Effector memory CD4-positive, alpha-beta T cell (primary cell): ENCODE results near the gene CLEC3B.

ENCODE experiments used
- DNase-seq, 3 donors: peaks; one replicate each; pipeline ENCODE4 v3.0.0-alpha.2; 2020
- H3K27ac ChIP-seq: 2 replicates; pipeline ENCODE4 v1.7.0; 2013; ENCODE audit warnings: mild to moderate bottlenecking, low read length, moderate library complexity; ENCODE audit not compliant: insufficient read depth, poor library complexity, severe bottlenecking
- H3K27me3 ChIP-seq: replicated peaks from 2 replicates; pipeline ENCODE4 v1.7.0; 2013; ENCODE audit warnings: mild to moderate bottlenecking, low read length; ENCODE audit not compliant: insufficient read depth, control insufficient read depth, poor library complexity, severe bottlenecking
- H3K36me3 ChIP-seq: 2 replicates; pipeline ENCODE4 v1.7.0; 2013; ENCODE audit warnings: mild to moderate bottlenecking, low read length, moderate library complexity; ENCODE audit not compliant: control insufficient read depth, insufficient read depth
- H3K4me1 ChIP-seq: 2 replicates; pipeline ENCODE4 v1.7.0; 2013; ENCODE audit warnings: low read length, mild to moderate bottlenecking; ENCODE audit not compliant: control insufficient read depth, insufficient read depth, poor library complexity, severe bottlenecking
- H3K4me3 ChIP-seq: 2 replicates; pipeline ENCODE4 v1.7.0; 2013; ENCODE audit warnings: low read length, low read depth, mild to moderate bottlenecking; ENCODE audit not compliant: insufficient read depth, poor library complexity, severe bottlenecking
- H3K9me3 ChIP-seq: 2 replicates; pipeline ENCODE4 v1.7.0; 2013; ENCODE audit warnings: mild to moderate bottlenecking, low read length, moderate library complexity; ENCODE audit not compliant: control insufficient read depth

The CLEC3B gene

DNA sequence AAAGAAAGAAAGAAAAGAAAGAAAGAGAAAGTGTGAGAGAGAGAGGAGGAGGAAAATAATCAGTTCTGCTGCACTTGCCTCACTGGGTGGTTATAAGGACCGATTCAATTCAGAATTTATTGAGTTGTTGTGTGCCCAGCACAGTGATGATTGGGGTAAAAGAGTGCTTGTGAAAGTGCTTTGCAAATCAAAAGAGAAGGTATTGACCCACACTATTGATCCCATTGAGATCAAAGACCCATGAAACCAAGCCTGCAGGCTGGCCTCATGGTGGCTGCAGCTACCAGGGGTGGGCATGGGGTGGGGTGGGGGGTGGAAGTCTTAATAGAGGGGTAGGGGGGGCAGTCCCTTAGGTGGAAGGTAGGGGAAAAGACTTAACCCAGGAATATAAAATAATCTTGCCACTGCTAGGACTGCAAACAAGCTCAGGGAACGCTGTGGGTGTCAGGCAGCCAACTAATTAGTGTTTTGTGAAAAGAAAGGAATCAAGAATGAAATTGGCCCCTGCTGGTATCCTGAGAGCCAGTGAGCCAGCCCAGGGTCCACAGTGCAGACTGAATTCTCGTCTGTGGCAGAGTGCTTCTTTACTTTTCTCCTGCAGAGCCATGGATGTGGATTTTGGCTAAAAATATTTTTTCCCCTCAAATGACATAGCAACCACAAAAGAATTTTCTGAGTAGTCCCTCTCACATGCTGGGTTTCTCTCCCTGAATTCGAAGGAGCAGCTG, 34.2 kb downstream of the CLEC3B start:
- no peak overlapping the region for H3K27ac ChIP-seq
- DNase-seq = no peak
- no peaks in the 10 kb centered on the region for H3K27me3 ChIP-seq
- no peaks in the 10 kb centered on the region for H3K36me3 ChIP-seq
- H3K9me3 ChIP-seq = no peaks in the 10 kb centered on the region
- H3K4me3 ChIP-seq = no peak overlapping the region
- no peaks in the 10 kb centered on the region for H3K4me1 ChIP-seq

DNA sequence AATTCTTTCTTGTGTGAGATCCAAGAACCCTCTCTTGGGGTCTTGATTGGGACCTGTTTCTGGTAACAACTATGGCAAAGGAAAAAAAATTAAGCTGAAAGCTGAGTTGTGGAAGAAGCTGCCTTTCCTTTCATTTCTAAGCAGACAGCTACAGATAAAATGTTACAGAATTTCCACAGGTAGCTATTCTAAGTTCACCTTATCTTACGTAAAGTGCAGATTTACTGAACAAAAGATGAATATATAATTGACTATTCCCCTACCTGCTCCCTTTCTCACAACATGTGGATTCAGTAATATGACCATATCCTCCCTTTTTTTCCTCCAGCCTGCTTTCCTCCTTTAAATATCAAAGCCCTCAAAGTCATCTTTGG, 36.6 kb downstream of the CLEC3B start:
- H3K27ac ChIP-seq = no peak overlapping the region
- H3K27me3 ChIP-seq = no peaks in the 10 kb centered on the region

DNA sequence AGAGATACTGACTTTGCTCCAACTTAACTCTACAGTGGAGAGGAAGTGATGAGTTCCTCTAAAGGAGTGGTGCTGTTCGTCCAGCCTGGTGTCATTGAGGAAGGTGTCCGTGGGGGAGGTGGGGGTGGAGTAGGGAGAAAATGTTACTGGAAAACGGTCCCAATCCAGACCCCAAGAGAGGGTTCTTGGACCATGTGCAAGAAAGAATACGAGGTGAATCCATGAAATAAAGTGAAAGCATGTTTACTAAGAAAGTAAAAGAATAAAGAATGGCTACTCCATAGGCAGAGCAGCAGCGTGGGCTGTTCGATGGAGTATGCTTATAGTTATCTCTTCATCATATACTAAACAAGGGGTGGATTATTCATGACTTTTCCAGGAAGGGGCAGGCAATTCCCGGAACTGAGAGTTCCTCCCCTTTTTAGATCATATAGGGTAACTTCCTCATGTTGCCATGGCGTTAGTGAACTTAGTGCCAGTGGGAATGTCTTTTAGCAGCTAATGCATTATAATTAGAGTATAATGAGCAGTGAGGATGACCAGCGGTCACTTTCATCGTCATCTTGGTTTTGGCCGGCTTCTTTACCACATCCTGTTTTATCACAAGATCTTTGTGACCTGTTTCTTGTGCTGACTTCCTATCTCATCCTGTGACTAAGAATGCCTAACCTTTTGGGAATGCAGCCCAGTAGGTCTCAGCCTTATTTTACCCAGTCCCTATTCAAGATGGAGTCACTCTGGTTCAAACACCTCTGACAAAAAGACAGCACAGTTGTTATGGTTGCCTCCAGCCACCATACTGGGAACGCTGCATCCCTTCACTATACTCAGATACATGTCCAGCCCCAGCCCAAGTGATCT, 38.6 kb downstream of the CLEC3B start:
- Histone ChIP-seq H3K27ac (no peak overlapping the region), H3K4me3 (no peak overlapping the region), H3K4me1 (no peaks in the 10 kb centered on the region), H3K27me3 (no peaks in the 10 kb centered on the region), H3K36me3 (no peaks in the 10 kb centered on the region), H3K9me3 (no peaks in the 10 kb centered on the region)
- DNase-seq = no peak

More for the DNA sequence above, 36.6 kb downstream of the CLEC3B start:
- H3K9me3 ChIP-seq = no peaks in the 10 kb centered on the region
- no peaks in the 10 kb centered on the region for H3K36me3 ChIP-seq
- no peaks in the 10 kb centered on the region for H3K4me1 ChIP-seq
- DNase-seq = no peak
- no peak overlapping the region for H3K4me3 ChIP-seq

DNA sequence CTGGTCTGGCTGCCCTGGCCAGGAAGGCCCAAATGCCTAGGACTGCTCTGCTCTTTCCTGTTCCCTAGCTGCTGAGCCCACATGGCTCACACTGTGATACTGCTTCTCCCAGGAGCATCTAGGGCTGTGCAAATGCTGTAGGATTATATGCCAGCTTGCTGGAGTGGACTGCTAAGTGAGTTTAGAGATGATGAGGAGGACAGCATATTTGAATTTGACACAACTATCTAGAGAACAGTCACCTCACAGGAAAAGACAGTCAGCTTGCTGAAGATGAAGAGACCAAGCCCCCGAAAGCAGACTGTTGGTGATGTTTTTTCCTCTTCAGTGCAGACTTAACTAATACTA, 39.2 kb downstream of the CLEC3B start:
- no peak overlapping the region for H3K4me3 ChIP-seq
- H3K4me1 ChIP-seq = no peaks in the 10 kb centered on the region
- H3K36me3 ChIP-seq = no peaks in the 10 kb centered on the region
- no peaks in the 10 kb centered on the region for H3K27me3 ChIP-seq
- DNase-seq = no peak
- no peaks in the 10 kb centered on the region for H3K9me3 ChIP-seq
- no peak overlapping the region for H3K27ac ChIP-seq

DNA sequence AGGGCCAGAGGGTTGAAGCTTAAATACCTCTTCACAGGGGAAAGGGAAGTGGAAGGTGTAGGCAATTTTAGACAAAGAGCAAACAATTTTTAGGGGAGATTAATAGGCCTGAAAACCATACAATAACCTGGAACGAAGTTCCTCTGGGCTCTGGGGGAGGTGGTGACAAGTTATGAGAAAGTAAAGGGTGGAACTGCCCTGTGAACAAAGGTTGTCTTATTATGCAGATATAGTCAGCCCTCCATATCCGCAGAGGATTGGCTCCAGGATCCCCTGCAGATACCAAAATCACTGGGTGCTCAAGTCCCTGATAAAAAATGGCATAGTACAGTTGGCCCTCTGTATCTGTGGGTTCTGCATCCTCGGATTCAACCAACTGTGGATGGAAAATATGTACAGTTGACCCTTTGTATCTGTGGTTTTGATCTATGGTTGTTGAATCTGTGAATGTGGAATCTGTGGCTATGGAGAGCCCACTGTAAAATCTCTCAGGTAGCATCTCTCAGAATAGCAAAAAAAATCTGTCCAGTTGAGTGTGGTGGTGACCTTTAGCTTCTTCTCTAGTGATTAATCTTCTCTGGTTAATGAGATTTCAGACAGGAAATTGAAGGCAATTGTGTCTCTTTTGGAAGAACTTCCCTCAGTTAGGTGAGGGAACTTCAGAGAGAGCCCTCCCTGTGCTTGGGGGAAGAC, 40.2 kb downstream of the CLEC3B start:
- no peak for DNase-seq
- H3K9me3 ChIP-seq = no peaks in the 10 kb centered on the region
- no peaks in the 10 kb centered on the region for H3K4me1 ChIP-seq
- H3K36me3 ChIP-seq = no peaks in the 10 kb centered on the region
- H3K27me3 ChIP-seq = no peaks in the 10 kb centered on the region
- H3K4me3 ChIP-seq = no peak overlapping the region
- H3K27ac ChIP-seq = no peak overlapping the region

DNA sequence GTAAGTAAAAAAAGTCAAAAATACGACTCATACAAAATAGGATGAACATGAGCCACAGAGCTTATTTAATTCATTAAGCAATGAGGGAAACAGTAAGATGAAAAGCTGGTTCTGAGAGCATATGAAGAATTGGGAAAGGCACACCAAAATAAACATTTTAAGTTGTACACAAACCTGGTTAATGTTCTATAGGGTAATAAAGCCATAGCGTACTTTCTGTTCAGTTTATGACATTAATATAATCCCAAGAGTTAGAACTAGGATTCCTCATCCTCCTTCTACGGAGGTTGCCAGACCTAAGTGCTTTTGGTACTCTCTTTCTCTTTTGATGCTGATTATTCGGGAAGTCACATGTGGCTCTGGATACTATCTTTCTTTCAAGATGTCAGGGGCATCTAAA, 41.4 kb downstream of the CLEC3B start:
- no peak overlapping the region for H3K27ac ChIP-seq
- DNase-seq = no peak
- no peak overlapping the region for H3K4me3 ChIP-seq
- H3K36me3 ChIP-seq = no peaks in the 10 kb centered on the region
- H3K27me3 ChIP-seq = no peaks in the 10 kb centered on the region
- no peaks in the 10 kb centered on the region for H3K9me3 ChIP-seq
- H3K4me1 ChIP-seq = no peaks in the 10 kb centered on the region

DNA sequence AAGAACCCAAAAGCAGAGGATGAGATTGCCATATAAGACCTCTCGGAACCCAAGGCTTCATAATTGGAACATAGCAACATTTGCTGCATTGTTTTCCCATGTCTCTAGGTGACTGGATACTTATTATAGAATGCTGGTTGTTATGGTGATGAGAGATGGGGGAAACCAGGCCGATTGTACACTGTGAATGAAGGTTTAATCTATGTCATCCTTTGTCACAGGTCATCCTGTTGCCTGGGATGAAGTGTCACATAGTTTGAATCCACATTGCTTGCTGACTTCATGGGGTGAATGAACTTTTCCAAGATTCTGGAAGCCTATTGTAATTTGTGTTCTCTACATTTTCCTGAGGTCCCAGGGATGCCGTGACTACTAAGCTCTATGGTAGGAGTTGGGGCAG, 41.8 kb downstream of the CLEC3B start:
- Histone ChIP-seq H3K36me3 (no peaks in the 10 kb centered on the region), H3K27ac (no peak overlapping the region), H3K27me3 (no peaks in the 10 kb centered on the region)

DNA sequence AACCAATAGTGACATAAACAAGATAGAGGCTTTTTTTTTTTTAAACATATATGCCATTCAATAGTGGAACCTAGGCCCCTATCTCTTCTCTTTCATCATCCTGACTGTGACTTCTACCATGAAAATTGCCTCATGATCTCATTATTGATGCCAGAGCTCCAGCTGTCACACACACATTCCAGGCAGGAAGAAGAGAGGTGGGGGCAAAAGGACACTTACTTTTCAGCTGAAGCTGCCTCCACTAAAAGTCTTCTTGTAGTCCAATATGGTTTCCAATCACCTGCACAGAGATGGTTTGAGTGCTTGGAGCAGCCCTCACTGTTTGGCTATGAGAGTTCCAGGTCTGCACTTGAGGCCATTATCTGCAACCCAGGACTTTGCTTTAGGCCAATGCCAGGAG, 45.0 kb downstream of the CLEC3B start:
- H3K36me3 ChIP-seq = no peaks in the 10 kb centered on the region
- no peaks in the 10 kb centered on the region for H3K27me3 ChIP-seq
- H3K9me3 ChIP-seq = no peaks in the 10 kb centered on the region

More for the DNA sequence above, 41.8 kb downstream of the CLEC3B start:
- Histone ChIP-seq H3K9me3 (no peaks in the 10 kb centered on the region), H3K4me1 (no peaks in the 10 kb centered on the region), H3K4me3 (no peak overlapping the region)
- DNase-seq = no peak

DNA sequence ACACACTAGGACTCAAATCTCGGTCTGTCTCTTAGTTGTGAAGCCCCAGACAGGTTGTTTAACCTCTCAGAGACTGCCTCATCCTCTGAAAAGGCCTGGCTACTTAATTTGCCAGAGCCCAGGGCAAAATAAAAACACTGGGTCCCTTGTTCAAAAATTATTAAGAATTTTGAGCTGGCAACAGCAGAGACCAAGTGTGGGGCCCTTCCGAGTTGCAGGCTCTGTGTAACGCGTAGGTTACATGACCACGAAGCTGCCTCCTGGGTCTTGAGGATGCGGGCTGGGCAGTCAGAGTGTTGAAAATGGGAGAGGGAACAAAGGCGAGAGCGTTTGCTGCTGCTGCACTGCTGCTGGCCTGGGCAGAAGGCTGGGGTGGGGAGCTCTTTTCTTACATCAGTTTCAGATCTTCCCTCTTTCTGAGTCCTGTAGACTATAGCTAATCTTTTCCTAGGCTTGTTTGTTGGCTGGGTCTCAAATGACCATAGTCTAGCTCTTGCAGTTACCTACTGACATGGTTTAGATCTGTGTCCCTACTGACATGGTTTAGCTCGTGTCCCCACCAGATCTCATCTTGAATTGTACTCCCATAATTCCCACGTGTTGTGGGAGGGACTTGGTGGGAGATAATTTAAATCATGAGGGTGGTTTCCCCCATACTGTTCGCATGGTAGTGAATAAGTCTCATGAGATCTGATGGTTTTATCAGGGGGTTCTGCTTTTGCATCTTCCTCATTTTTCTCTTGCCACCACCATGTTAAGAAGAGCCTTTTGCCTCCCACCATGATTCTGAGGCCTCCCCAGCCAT, 49.9 kb downstream of the CLEC3B start:
- no peak overlapping the region for H3K27ac ChIP-seq
- H3K36me3 ChIP-seq = no peaks in the 10 kb centered on the region
- no peak overlapping the region for H3K4me3 ChIP-seq
- no peaks in the 10 kb centered on the region for H3K9me3 ChIP-seq
- no peaks in the 10 kb centered on the region for H3K27me3 ChIP-seq
- no peaks in the 10 kb centered on the region for H3K4me1 ChIP-seq
- DNase-seq = no peak

More for the DNA sequence above, 45.0 kb downstream of the CLEC3B start:
- DNase-seq = no peak
- H3K27ac ChIP-seq = no peak overlapping the region
- H3K4me1 ChIP-seq = no peaks in the 10 kb centered on the region
- no peak overlapping the region for H3K4me3 ChIP-seq
